ENCODE measurements around the gene MC1R. TPM values are rescaled to one million over a fixed set of nuclear protein-coding genes. Genes with fewer than 3 reads are reported as not detected.
A peak's percentile ranks its signal among the peaks of the same experiment; 100 is the strongest.

MC1R gene
- polyA plus RNA-seq, 1 donor, result 9.4 TPM

DNA sequence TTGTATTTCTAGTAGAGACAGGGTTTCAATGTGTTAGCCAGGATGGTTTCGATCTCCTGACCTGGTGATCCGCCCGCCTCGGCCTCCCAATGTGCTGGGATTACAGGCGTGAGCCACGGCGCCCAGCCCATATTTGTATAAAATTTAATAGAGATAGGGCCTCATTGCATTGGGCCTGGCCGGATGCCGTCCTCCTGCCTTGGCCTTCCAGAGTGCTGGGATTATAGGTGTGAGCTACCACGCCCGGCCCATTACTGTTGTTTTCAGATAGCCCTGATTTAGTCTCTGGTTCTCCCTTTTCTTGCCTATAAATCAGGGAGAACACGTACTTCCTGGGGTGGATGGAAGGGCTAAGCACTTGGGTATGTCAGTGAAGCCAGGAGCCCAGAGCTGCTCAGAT lies 33.4 kb downstream of the MC1R start:
- Histone ChIP-seq H3K36me3 (ENCODE audit: control insufficient read depth, insufficient read depth, low read length) (peaks cover 9% of the 10 kb centered on the region), H3K4me3 (ENCODE audit: low read length) (no peak overlapping the region), H3K9me3 (ENCODE audit: control insufficient read depth, low read depth, low read length) (no peaks in the 10 kb centered on the region), H3K27ac (ENCODE audit: low read length) (no peak overlapping the region), H3K4me1 (ENCODE audit: control insufficient read depth, insufficient read depth, low read length) (peaks cover 10% of the 10 kb centered on the region), H3K27me3 (ENCODE audit: control insufficient read depth, insufficient read depth, low read length) (peaks cover 7% of the 10 kb centered on the region)
- WGBS (ENCODE audit: insufficient coverage, low lambda C conversion rate), result 100% methylated on average over 1 of the region's 12 CpGs
- no peak for DNase-seq

DNA sequence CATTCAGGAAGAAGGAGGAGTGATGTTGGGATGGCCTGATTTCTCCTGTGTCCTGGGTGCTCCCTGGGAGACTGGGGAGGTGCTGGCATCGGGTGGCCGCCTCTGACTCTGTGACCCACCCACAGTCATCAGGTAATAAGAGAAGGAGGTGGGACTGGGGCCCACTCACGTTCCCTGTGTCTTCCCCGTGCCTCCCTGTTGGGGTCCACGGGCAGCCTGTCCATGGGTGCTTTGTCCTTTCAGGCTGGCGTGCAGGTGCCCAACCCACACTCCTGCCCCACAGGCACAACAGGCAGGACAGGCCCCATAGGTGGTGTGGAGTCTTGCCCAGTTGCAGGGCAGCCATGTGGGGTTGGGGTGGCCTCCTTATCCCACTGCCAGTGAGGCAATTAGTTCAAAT lies 33.9 kb downstream of the MC1R start:
- no peak for DNase-seq
- peaks cover 9% of the 10 kb centered on the region for H3K4me1 ChIP-seq (ENCODE audit: control insufficient read depth, insufficient read depth, low read length)
- H3K4me3 ChIP-seq (ENCODE audit: low read length), result no peak overlapping the region
- peaks cover 13% of the 10 kb centered on the region for H3K36me3 ChIP-seq (ENCODE audit: control insufficient read depth, insufficient read depth, low read length)
- no peak overlapping the region for H3K27ac ChIP-seq (ENCODE audit: low read length)
- H3K27me3 ChIP-seq (ENCODE audit: control insufficient read depth, insufficient read depth, low read length), result peaks cover 3% of the 10 kb centered on the region
- no peaks in the 10 kb centered on the region for H3K9me3 ChIP-seq (ENCODE audit: control insufficient read depth, low read depth, low read length)
- WGBS (ENCODE audit: insufficient coverage, low lambda C conversion rate), result no CpG with 5 or more reads among the region's 6 CpGs

- H3K27me3 ChIP-seq (ENCODE audit: control insufficient read depth, insufficient read depth, low read length), result no peaks in the 10 kb centered on the region
- DNase-seq, result no peak
- no CpG with 5 or more reads among the region's 11 CpGs for WGBS (ENCODE audit: insufficient coverage, low lambda C conversion rate)
- H3K4me1 ChIP-seq (ENCODE audit: control insufficient read depth, insufficient read depth, low read length), result peaks cover 4% of the 10 kb centered on the region
- H3K4me3 ChIP-seq (ENCODE audit: low read length), result no peak overlapping the region
- no peak overlapping the region for H3K27ac ChIP-seq (ENCODE audit: low read length)
- peaks cover 26% of the 10 kb centered on the region for H3K36me3 ChIP-seq (ENCODE audit: control insufficient read depth, insufficient read depth, low read length)
- no peaks in the 10 kb centered on the region for H3K9me3 ChIP-seq (ENCODE audit: control insufficient read depth, low read depth, low read length)
Observed at GRCh38 chr16:89953671-89954406, 35.2 kb downstream of the MC1R start.

- H3K27ac ChIP-seq (ENCODE audit: low read length), result no peak overlapping the region
- no peak overlapping the region for H3K4me3 ChIP-seq (ENCODE audit: low read length)
- peaks cover 30% of the 10 kb centered on the region for H3K36me3 ChIP-seq (ENCODE audit: control insufficient read depth, insufficient read depth, low read length)
- DNase-seq, result no peak
- no peaks in the 10 kb centered on the region for H3K27me3 ChIP-seq (ENCODE audit: control insufficient read depth, insufficient read depth, low read length)
- peaks cover 2% of the 10 kb centered on the region for H3K4me1 ChIP-seq (ENCODE audit: control insufficient read depth, insufficient read depth, low read length)
- H3K9me3 ChIP-seq (ENCODE audit: control insufficient read depth, low read depth, low read length), result no peaks in the 10 kb centered on the region
- WGBS (ENCODE audit: insufficient coverage, low lambda C conversion rate), result no CpG with 5 or more reads among the region's 15 CpGs
Observed at GRCh38 chr16:89954462-89954861, 35.8 kb downstream of the MC1R start.

- peaks cover 34% of the 10 kb centered on the region for H3K36me3 ChIP-seq (ENCODE audit: control insufficient read depth, insufficient read depth, low read length)
- no peak for DNase-seq
- H3K4me3 ChIP-seq (ENCODE audit: low read length), result no peak overlapping the region
- H3K27me3 ChIP-seq (ENCODE audit: control insufficient read depth, insufficient read depth, low read length), result no peaks in the 10 kb centered on the region
- WGBS (ENCODE audit: insufficient coverage, low lambda C conversion rate), result no CpG with 5 or more reads among the region's 15 CpGs
- no peak overlapping the region for H3K27ac ChIP-seq (ENCODE audit: low read length)
- no peaks in the 10 kb centered on the region for H3K4me1 ChIP-seq (ENCODE audit: control insufficient read depth, insufficient read depth, low read length)
- H3K9me3 ChIP-seq (ENCODE audit: control insufficient read depth, low read depth, low read length), result no peaks in the 10 kb centered on the region
Observed at GRCh38 chr16:89955001-89955685, 36.5 kb downstream of the MC1R start.

DNA sequence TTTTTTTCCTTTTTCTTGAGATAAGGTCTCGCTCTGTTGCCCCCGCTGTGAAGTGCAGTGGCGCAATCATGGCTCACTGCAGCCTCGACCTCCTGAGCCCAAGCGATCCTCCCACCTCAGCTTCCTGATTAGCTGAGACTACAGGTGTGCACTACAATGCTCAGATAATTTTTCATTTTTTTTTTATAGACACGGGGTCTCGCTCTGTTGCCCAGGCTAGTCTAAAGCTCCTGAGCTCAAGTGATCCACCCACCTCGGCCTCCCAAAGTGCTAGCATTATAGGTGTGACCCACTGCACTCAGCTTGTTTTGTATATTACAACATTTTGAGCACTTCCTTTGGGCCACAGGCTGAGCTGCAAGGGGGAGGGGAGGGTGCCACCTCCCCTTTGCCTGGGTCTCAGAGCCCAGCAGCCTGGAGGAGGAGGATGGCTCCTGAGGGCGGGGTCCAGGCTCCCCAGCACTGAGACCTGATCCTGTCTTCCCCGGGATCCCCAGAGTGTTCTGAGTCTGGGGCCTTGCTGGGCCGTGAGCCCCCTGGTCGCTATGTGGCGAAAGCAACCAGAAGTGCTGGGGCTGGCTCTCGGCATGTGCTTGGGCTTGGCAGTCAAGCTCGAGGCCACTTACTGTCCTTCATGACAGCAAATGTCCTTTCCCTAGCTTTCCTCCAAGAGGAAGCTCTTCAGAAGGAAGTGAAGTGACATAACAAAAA lies 38.0 kb downstream of the MC1R start:
- Histone ChIP-seq H3K27ac (ENCODE audit: low read length) (no peak overlapping the region), H3K4me3 (ENCODE audit: low read length) (no peak overlapping the region)
- WGBS (ENCODE audit: insufficient coverage, low lambda C conversion rate), result 93% methylated on average over 3 of the region's 15 CpGs

GRCh38 chr16:89957216-89957785 lies 38.6 kb downstream of the MC1R start:
- Histone ChIP-seq H3K36me3 (ENCODE audit: control insufficient read depth, insufficient read depth, low read length) (peaks cover 37% of the 10 kb centered on the region), H3K27me3 (ENCODE audit: control insufficient read depth, insufficient read depth, low read length) (no peaks in the 10 kb centered on the region), H3K4me3 (ENCODE audit: low read length) (no peak overlapping the region), H3K27ac (ENCODE audit: low read length) (no peak overlapping the region), H3K9me3 (ENCODE audit: control insufficient read depth, low read depth, low read length) (no peaks in the 10 kb centered on the region), H3K4me1 (ENCODE audit: control insufficient read depth, insufficient read depth, low read length) (no peaks in the 10 kb centered on the region)
- DNase-seq, result no peak
- no CpG with 5 or more reads among the region's 23 CpGs for WGBS (ENCODE audit: insufficient coverage, low lambda C conversion rate)

More for the DNA sequence above, 38.0 kb downstream of the MC1R start:
- Histone ChIP-seq H3K27me3 (ENCODE audit: control insufficient read depth, insufficient read depth, low read length) (no peaks in the 10 kb centered on the region), H3K36me3 (ENCODE audit: control insufficient read depth, insufficient read depth, low read length) (peaks cover 37% of the 10 kb centered on the region), H3K4me1 (ENCODE audit: control insufficient read depth, insufficient read depth, low read length) (no peaks in the 10 kb centered on the region), H3K9me3 (ENCODE audit: control insufficient read depth, low read depth, low read length) (no peaks in the 10 kb centered on the region)
- no peak for DNase-seq

- Histone ChIP-seq H3K36me3 (ENCODE audit: control insufficient read depth, insufficient read depth, low read length) (peaks cover 39% of the 10 kb centered on the region), H3K4me1 (ENCODE audit: control insufficient read depth, insufficient read depth, low read length) (no peaks in the 10 kb centered on the region), H3K27ac (ENCODE audit: low read length) (no peak overlapping the region), H3K4me3 (ENCODE audit: low read length) (no peak overlapping the region), H3K9me3 (ENCODE audit: control insufficient read depth, low read depth, low read length) (no peaks in the 10 kb centered on the region), H3K27me3 (ENCODE audit: control insufficient read depth, insufficient read depth, low read length) (no peaks in the 10 kb centered on the region)
- no CpG with 5 or more reads among the region's 7 CpGs for WGBS (ENCODE audit: insufficient coverage, low lambda C conversion rate)
- DNase-seq, result peak in 1 of 2 donors; percentile 20
Observed at GRCh38 chr16:89958068-89958467, 39.4 kb downstream of the MC1R start.

DNA sequence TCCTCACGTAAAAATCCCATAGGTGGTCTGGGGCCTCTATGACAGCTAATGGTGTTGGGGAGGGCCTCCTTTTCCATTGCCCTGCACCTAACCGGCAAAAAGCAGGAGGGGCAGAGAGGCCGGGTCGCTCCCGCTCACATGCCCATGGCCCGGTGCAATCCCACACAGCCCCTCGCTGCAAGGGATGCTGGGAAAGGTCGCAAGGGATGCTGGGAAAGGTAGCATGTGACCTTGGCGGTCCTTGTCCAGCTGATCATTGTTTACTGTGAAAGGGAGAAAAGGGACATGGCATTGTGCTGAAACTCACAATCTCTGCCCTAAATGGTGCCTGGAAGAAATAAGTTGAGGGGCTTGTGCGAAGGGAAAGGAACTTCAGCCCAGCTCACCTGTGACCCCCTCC lies 39.9 kb downstream of the MC1R start:
- DNase-seq, result no peak
- peaks cover 42% of the 10 kb centered on the region for H3K36me3 ChIP-seq (ENCODE audit: control insufficient read depth, insufficient read depth, low read length)
- H3K9me3 ChIP-seq (ENCODE audit: control insufficient read depth, low read depth, low read length), result no peaks in the 10 kb centered on the region
- no CpG with 5 or more reads among the region's 10 CpGs for WGBS (ENCODE audit: insufficient coverage, low lambda C conversion rate)
- no peaks in the 10 kb centered on the region for H3K27me3 ChIP-seq (ENCODE audit: control insufficient read depth, insufficient read depth, low read length)
- H3K27ac ChIP-seq (ENCODE audit: low read length), result no peak overlapping the region
- H3K4me3 ChIP-seq (ENCODE audit: low read length), result no peak overlapping the region
- H3K4me1 ChIP-seq (ENCODE audit: control insufficient read depth, insufficient read depth, low read length), result no peaks in the 10 kb centered on the region

DNA sequence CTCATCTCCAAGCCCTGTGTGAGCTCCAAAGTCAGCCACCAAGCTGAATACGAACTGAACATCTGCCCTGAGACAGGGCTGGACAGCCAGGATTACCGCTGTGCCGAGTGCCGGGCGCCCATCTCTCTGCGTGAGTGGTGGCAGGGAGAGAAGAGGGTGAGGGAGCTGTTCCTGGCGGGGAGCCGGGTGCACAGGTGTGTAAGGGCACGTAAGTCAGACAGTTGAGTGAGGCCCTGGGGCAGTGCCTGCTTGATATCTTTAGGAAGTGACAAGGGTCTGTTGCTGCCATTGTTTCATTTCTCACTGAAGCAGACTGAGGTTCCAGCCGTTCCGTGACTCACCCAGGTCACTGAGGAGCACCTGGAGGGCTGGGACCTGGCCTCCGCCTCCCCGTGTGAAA lies 42.3 kb downstream of the MC1R start:
- no peak overlapping the region for H3K4me3 ChIP-seq (ENCODE audit: low read length)
- H3K9me3 ChIP-seq (ENCODE audit: control insufficient read depth, low read depth, low read length), result no peaks in the 10 kb centered on the region
- peaks cover 48% of the 10 kb centered on the region for H3K36me3 ChIP-seq (ENCODE audit: control insufficient read depth, insufficient read depth, low read length)
- no peak overlapping the region for H3K27ac ChIP-seq (ENCODE audit: low read length)
- no peaks in the 10 kb centered on the region for H3K27me3 ChIP-seq (ENCODE audit: control insufficient read depth, insufficient read depth, low read length)
- H3K4me1 ChIP-seq (ENCODE audit: control insufficient read depth, insufficient read depth, low read length), result no peaks in the 10 kb centered on the region
- DNase-seq, result no peak
- 100% methylated on average over 2 of the region's 13 CpGs for WGBS (ENCODE audit: insufficient coverage, low lambda C conversion rate)
